SK-N-MC (cell line): Measurements from ENCODE around the gene DNAL4.

Experiments
- EZH2 ChIP-seq: fragments of 200-600 bp; sonication (generic); IDR thresholded peaks from one replicate; pipeline ENCODE4 v1.6.1; 2017; ENCODE audit warnings: antibody characterized with exemption
- FOXP2 ChIP-seq: optimal IDR thresholded peaks from 2 replicates; pipeline ENCODE3; 2011; ENCODE audit warnings: mild to moderate bottlenecking, moderate library complexity; ENCODE audit not compliant: insufficient read depth; ENCODE audit errors: extremely low read length, control extremely low read depth
- POLR2AphosphoS5 ChIP-seq: IDR thresholded peaks from 2 replicates; pipeline ENCODE4 v1.6.1; 2012; ENCODE audit warnings: mild to moderate bottlenecking, low read depth, low read length, borderline replicate concordance

DNA sequence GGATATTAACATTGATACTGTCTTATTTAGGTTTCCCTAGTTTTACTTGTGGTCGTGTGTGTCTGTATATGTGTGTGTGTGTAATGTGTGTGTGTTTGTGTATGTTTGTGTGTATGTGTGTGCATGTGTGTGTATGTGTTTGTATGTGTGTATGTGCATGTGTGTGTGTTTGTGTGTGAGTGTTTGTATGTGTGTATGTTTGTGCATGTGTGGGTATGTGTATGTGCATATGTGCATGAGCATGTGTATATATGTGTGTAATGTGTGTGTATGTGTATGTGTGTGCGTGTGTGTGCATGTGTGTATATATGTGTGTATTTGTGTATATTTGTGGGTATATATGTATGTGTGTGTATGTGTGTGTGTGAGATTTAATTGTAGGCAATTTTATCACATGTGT is 17.3 kb upstream of the DNAL4 start:
- TF ChIP-seq POLR2AphosphoS5 (no peak), EZH2 (no peak), FOXP2 (no peak)
